NCI-H82 treated with DMSO at 0.1 percent for 48 hours (cell line): ENCODE measurements around the gene ZMIZ1.

ENCODE experiments used
- DNase-seq: peaks from one replicate; lab custom pipeline; 2025; ENCODE audit not compliant: unreplicated experiment; lab: John Stamatoyannopoulos, UW

The ZMIZ1 gene

DNA sequence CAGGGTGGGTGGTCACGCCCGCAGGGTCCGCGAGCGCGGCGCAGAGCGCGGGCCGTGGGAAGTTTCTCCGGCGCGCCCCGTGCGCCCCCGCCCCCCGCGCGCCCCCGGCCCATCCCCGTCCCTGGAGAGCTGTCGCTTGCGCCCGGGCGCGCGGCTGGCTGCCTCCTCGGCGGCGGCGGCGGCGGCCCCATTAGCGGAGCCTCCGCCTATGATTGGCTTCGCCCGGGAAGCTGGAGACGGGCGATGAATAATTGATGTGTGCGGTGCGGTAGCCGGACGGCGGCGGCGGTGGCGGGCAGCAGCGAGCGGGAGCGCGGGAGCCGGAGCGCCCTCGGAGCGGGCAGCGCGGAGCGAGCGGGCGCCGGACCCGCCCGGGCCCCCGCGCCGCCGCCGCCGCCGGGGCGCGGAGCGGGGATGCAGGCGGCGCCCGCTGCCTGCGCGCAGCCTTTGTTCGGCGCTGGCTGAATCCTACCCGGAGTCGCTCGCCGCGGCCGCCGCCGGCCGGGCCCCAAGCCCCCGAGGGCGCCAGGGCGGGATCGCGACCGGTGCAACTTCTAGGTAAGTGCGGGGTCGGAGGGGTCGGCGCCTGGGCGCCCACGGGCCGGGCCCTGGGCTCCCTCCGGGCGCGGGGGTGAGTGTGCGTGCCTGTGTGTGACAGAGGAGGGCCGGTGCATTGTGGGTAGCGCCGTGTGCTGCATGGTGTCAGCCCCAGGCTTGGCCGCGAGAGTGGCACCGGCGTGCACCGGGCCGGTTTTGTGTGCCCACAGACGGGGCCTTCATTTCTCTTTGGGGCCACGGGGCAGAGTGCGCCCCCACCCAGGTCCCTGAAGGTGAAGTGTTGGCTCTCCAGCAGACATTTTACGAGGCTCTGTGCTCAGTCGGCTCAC, 174.7 kb downstream of the ZMIZ1 start:
- DNase-seq, result no peak

DNA sequence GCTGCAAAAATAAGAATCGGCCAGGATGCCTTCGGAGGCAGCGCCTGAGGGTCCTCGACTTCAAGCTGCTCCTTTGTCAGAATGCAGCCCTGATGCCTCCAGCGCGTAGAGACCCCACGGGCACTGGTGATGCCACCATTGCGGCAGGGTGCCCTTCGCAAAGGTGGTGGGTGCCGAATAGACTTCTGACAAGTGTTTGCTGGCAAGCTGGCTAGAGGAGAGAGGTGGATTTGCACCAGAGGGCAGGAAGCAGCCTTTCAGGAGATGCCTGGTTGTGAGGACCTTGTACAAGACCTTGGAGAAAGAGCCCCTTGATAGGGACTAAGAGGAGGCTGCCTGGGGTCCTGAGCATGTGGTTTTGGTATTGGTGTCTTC, 175.3 kb downstream of the ZMIZ1 start:
- no peak for DNase-seq

DNA sequence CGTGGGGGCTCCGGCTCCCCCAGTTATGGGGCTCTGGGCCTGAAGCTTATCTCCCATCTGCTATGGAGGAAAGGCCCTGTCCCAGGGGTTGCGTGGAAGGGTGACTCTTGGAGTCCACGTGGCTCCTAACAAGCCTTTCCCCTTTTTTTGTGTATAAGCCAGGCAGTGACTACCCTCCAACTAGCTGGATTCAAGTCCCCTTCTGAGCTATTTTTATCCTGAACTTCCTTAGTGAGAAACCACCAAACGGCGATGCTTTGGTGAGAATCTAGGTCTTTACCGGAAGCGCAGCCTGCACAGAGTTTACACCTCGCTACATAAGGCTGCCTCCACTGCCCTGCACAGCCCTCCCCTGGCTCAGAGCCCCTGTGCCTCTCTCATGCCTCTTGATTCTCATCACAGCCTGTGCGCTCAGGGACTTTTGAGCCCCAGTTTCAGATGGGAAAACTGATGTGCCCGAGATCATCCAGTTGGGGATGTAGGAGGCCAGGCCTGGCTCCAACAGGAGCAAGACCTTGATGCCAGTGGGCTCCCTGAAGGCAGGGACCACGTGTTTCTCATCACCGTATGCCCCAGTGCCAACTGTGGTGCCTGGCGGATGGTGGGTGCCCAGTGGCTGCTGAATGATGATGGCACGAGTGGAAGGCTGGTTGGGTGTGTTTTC, 176.2 kb downstream of the ZMIZ1 start:
- no peak for DNase-seq

DNA sequence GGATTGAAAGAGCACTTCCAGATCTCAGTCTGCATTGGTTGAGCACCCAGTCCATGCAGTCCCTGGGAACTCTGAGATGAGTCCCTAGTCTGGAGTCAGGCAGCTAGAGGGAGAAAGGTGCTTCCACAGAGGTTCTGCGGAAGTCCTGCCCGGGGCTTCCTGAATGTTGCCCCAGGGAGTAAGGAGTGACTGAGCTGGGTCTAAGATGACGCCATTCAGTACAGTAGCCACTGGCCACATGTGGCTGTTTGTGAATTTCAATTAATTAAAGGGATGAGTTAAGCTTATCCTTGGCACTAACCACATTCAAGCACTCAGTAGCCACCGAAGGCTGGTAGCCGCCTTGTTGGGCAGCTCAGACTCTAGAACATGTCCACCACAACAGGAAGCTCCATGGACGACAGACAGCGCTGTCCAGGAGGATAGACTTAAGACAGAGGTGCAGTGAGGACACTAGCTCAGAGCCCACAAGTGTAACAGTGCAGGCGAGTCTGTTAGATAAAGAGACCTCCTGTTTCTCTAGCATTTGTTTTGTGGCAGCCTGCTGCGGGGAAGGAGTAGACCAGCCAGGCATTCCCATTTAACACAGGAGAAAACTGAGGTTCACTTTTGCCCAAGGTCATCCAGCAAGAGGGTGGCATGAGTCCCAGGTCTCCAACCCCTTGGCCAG, 176.9 kb downstream of the ZMIZ1 start:
- DNase-seq, result no peak

DNA sequence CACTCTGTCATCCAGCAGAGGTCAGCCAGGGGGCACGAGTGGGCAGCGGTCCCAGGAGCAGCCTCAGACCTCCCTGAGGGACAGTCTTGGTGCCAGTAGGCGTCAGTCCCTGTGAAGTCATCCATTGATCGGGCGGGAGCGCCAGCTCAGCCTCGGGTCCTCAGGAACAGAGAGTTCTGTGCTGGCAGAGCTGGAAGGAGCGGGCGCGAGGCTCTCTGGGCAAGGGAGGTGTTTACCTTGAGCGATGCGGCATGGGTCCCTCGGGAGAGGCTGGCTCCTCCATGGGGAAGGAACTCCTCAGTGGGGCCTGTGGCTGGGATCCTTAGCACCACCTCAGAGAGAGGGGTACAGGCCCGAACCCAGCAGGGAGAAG, 177.4 kb downstream of the ZMIZ1 start:
- no peak for DNase-seq

DNA sequence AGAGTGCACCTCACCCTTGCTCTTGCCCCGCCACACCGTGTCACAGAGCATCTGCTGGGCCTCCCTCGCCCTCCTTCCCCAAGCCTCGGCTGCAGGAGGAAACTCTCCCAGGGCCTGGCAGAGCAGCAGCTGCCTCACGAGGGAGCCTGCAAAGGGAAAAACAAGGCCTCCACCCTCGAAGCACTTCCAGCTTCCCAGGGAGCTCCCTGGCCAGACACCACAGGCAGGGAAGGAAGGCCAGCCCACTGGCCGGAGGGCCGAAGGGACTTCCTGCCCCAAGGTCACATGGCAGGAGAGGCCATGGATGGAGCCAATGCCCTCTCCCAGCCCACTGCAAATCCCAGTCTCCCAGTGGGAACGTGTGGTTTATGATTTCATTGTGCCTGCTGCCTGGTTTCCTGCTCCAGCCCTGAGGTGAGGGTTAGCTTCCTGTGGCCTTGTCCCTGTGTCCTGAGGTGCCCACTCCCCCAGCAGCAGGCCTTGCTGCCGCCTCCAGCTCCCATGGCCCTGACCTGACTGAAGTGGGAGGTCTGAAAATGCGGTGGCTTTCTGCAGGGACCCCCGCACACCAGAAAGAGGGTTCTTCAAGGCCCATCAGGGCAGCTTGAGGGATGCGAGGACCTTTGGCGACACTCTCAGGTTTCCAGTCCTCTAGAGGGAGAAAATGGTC, 178.0 kb downstream of the ZMIZ1 start:
- DNase-seq, result no peak

DNA sequence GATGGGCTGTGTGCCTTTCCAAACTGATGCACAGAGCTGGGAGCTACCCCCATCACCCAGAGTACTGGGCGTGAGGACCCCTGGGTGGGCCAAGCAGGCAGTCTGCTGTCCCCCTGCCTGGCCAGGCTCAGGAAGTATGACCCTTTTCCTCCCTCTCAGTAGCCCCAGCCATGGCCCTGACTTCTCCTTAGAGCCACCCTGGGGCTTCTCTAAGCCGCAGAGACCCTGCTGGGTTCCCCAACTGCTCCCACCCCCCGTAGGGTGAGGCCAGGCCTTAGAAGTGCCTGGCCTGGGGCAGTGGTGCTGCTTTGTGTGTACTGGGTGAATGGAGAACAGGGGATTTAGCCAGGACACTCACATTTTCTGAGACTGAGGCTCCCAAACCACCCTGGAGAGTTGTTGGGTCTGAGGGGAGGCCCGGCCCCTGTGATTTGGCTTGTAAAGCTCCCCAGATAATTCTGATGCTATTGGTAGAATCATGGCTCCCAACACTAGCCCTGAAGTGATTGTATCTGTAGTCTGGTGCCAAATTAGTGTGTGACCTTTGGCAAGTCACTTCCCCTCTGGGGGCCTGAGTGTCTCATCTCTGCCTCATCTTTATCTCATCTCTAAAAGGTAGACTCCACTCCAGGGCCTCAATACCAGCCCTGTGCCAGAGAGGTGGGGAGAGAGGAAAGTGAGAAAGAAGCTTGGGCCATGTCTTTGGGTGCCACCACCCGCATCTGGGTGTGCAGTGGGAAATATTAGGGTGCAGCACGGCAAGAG, 178.8 kb downstream of the ZMIZ1 start:
- no peak for DNase-seq

DNA sequence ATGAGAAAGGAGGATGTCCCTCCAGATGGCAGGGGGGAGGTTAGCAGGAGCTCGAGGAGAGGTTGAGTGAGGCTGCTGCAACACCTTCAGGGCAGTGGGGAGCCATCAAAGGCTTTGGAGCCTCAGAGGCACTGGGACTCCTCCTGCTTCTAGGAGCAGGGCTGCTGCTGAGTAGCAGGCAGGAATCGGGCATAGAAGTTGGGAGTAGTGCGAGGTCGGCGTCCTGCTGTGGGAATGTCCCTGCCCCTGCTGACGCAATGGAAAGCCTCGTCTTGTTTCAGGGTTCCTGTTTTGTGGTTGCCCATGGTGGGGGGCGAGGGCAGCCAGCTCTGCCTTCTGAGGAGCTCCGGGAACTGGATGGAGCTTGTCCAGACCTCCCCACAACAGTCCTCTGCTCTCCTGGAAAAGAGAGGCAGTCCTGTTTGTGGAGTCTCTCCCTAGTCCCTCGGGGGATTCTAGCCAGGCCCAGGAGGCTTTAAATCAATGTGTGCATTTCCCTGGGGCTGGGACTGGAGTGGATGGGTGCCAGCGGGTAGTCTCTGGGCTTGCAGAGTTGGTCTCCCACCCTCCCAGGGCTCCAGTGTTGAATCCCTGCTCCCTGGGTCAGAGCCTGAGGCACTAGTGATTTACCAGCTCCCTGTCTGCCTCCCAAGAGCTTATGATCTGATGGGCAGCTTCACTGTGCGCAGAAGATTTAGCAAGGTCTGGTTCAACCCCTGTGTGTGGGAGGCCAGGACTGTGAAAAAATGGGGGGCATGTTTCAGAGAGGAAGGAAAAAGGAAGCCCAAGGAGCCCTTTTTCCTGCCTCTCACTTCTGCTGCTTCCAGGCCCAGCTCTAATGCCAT, 179.8 kb downstream of the ZMIZ1 start:
- no peak for DNase-seq

DNA sequence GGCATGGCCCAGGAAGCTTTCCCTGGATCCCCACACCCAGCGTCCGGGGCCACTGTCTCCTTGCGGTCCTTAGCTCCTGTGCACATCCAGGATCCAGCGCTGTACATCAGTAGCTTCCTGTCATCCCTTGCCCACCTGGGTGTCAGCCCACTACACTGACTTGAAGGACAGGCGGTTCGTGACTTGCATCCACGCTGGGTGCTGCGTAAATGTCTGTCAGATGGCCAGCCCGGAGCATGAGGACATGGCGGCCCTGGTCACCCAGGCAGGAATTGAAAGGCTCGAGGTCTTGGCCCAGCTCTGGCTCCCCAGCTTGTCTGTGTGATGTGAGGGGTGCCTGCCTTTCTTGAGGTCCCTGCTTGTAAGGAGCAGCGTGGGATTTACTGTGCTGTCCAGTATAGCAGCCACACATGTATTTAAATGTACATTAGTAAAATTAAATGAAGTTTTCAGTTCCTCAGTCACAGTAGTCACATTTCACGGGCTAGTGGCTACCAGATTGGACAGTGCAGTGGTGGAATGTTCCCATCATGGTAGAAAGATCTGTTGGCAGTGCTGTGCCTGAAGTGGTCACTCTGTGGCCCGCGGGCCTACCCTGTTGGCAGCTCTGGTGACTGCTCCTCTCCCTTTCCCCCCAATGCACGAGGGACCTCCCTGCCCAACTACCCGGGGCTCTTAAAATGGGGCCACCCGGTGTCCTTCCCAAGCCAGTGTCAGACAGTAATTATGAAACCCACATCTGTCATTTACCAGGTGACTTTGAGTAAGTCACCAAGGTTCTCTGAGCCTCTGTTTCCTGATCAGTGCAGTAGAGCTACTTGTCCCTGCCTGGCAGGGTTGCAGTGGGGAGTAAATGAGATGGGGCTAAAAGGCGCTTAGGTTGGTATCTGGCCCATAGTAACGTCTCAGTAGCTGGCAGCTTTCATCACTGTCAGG, 180.7 kb downstream of the ZMIZ1 start:
- no peak for DNase-seq

DNA sequence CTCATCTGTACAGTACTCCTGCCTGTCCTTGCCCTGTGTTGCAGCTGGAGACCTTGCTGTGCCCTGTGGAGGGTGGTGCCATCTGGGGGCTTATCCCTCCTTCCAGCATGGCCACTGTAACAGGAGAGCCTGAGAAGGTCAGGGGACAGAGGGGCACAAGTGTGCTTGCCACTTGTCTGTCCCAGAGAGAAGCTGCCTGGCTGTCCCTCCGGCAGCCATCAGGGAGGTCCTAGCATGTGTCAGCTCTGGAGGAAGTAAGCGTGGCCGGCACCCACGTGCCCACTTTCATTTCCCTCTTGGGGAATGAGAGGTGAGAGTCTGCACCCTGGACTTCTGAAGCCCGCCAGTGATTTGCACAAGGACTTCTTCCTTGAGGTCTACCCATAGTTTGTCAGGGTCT, 181.5 kb downstream of the ZMIZ1 start:
- DNase-seq, result no peak

DNA sequence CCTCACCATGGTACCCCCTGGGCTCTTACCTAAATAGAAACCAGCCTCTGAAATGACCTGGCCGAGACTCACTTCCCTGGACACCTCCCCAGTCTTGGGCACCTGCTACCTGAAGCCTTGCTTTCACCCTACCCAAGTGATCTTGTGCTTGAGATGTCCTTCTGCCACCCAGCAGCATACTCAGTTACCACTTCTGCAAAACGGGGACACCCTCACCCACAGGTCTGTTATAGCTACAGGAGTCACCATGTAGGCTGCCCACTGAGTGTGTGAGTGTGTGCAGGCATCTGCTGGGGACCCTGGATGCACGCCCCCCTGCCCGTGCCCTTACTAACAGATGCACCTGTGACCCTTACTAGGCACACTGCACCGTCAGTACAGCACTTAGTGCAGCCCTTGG, 183.7 kb downstream of the ZMIZ1 start:
- no peak for DNase-seq

DNA sequence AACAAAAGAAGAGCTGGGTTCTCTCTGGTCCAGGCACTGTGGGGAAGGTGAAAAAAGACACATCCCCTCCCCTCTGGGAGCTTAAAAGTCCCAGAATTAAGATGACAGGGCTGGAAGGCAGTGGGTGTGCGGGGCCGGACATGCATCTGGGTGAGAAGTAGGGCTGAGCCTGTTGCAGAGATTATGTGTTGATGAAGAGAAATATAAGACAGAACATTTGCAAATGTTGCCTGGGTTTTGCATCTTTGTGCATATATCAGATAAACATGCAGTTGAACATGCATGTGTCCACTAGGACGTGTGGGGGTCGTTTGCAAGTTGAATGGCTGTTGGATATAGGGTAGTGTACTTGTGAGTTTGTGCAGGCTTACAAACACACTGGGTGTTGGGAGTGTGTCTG, 184.2 kb downstream of the ZMIZ1 start:
- no peak for DNase-seq

DNA sequence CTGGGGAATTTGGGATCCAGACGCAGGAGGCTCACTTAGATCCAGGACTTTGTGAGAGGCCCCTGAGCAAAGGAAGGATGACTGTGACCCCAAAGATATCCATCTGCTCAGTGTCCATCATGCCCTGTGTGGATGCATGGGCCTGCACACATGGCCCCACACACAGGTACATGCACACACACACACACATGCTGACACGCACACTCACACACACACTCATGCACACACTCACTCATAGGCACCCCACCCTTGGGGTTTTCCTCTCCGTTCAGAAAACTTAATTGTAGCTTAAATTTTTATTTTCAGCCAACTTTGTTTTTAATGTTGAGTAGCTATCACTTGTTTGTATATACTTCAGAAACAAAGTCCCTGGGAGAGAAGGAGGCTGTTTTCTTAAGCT, 184.9 kb downstream of the ZMIZ1 start:
- DNase-seq, result no peak

DNA sequence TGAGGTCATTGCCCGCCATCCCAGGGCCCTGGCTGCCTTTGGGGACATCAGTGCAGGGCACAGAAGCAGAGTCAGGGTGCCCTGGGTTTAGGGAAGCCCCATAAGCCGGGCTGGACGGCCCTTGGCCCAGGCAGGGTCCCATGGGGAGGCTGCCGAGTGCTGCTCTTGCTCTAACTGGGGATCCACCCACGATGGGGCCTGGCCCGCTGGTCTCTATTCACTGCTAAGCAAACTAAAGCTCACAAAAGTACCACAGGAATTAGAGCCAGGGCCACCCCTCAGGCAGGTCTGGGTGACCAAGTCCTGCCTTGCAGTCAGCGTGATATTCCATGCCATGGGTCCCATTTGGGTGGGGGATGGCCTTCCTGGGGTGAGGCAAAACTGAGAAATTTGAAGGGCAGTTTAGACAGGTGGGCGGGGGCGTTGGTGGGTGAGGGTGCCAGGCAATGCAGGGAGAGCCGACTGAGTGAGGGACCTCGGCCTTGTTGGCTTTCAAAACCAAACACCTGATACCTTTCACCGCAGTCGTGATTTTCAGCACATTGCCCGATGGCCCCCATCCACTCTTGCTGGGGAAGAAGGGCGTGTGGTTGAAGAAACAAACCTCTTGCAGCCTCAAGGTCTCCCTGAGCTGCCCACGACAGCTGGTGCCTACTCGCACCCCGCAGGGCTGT, 185.7 kb downstream of the ZMIZ1 start:
- DNase-seq, result no peak

DNA sequence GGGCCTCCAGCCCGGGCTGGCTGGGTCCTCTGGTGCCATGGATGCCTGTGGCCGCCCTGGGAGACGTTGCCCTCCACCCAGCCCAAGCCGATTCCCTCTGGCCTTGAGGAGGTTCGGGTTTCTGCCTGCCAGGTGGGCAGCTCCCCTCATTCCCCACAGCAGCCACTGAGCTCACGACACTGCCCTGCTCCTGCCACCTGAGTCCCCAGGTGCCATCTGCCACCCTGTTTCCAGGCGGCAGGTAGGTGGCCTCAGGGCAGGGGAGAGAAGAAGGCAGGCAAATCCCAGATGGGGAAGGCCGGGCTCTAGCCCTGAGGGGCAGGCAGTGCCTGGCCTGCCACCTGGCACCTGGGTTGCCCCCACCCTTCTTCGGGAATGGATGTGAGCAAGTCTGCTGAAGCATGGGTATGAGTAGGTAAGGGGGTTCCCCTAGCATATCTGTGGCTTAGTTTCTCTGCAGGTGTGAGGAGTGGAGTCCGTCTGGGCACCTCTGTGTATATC, 186.3 kb downstream of the ZMIZ1 start:
- DNase-seq, result no peak

DNA sequence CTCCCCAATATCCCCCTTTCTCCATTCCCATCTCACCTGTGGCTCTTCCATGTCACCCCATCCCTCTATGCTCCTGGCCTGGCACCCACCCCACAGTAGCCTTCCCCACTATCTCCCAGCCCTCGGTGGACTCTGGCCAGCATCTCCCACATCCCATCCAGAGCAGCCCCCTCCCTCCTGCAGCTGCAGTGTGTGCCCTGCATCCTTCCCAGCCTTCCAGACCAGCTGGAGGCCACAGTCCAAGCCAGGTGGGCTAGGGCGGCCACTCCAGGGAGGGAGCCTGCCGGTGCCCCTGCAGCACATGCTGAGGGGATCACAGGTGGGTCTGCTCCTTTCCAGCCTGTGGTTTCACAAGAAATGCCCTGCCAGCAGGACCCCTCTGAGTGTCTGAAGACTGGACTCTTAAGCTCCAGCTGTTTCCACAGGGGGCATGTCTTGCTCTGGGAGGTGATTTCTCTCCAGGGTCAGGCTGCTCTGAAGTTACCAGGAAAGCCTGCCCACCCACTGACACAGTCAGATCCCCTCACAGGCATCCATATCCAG, 187.6 kb downstream of the ZMIZ1 start:
- DNase-seq, result no peak

DNA sequence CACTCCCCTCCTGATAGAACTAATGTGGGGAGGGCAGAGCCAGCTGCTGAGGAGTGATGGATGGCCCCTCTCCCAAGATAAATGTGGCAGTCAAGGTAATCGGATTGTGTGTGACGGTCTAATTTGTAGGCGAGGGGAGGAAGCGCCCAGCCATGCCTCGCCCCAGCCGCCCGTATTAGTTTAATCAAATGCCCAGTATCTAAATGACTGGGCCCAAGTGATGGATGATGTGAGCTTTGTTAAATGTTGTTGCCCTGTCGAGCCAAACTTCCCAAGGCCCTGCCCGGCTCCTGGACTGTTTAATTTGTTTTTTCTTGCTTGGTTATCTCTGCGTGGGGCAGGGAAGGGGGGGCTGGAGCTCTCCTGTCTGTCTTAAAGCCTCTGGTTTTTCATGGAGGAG, 190.1 kb downstream of the ZMIZ1 start:
- peak; percentile 85 for DNase-seq

DNA sequence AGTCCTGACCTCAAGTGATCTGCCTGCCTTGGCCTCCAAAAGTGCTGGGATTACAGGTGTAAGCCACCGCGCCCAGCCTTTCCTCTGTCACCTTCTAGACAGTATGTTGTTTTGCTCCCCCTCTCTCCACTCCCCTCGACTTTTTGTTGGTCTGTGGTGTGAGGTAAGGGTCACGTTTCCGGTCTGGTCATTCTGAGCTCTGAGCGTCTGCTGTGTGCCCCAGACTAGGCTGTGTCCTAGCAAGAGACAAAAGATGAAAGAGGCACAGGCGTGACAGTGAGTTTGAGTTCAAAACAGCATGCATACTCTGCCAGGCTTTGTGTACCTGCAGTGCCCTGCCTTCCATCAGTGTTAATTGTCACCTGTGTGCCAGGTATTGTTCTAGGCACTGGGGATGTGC, 191.1 kb downstream of the ZMIZ1 start:
- DNase-seq, result no peak
